Measurements from ENCODE around the gene CLK2. TPM values are rescaled to one million over a fixed set of nuclear protein-coding genes. Genes with fewer than 3 reads are reported as not detected.
A peak's percentile ranks its signal among the peaks of the same experiment; 100 is the strongest.

The CLK2 gene
- total and polyA plus RNA-seq, 2 of the 13 experiments (the other 11 are each of a cell fraction or from before 2014, with no cell fraction given): 20.1 to 73.5 TPM

DNA sequence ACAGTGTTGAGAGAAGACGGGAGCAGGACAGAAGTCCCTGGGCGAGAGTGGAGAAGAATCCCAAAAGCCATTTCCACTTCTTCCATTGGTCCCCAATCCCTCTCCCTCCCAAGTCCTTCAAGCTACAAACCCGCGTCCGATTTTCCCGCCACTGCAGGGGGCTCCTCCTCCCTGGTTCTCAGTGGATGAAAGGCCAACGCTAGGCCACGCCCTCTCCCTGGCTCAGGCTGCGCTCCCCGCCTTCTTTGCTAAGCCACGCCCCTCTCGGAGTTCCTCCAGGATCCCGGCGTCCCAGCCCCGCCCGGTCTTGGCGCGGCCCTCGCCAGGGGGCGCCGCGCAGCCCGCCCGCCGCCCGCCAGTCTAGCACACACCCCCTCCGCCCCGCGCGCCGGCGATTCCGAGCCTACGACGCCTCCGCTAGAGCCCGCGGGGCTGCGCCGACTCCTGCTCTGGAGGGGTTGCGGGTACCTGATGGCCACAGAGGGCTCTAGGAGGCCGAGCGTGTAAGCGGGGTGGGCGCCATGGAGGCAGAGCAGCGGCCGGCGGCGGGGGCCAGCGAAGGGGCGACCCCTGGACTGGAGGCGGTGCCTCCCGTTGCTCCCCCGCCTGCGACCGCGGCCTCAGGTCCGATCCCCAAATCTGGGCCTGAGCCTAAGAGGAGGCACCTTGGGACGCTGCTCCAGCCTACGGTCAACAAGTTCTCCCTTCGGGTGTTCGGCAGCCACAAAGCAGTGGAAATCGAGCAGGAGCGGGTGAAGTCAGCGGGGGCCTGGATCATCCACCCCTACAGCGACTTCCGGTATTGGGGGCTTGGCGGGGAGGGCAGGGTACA, 4.0 kb upstream of the CLK2 start, which contains the start of gene HCN3 (continued):
- TF ChIP-seq, protein P1, sequence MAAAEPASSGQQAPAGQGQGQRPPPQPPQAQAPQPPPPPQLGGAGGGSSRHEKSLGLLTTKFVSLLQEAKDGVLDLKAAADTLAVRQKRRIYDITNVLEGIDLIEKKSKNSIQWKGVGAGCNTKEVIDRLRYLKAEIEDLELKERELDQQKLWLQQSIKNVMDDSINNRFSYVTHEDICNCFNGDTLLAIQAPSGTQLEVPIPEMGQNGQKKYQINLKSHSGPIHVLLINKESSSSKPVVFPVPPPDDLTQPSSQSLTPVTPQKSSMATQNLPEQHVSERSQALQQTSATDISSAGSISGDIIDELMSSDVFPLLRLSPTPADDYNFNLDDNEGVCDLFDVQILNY (CRISPR knock-in tag; conservative IDR thresholded peaks at IDR 0.05): peak; percentile 93
- TF ChIP-seq FOXA3 (CRISPR knock-in tag; IDR thresholded peaks at IDR 0.05) (peak; percentile 25), ATAD3A (CRISPR knock-in tag; IDR thresholded peaks at IDR 0.05) (no peak), KMT2B (CRISPR knock-in tag; IDR thresholded peaks at IDR 0.05) (no peak; the same call in 1 of the 2 replicates), RBM39 (IDR thresholded peaks at IDR 0.05; ENCODE audit: low read depth, low read length, poor library complexity, severe bottlenecking) (no peak), ZNF841 (CRISPR knock-in tag; IDR thresholded peaks at IDR 0.05; ENCODE audit: borderline replicate concordance) (no peak), ERF (CRISPR knock-in tag; IDR thresholded peaks at IDR 0.05) (peak; percentile 50), ZNF350 (CRISPR knock-in tag; IDR thresholded peaks at IDR 0.05; ENCODE audit: borderline replicate concordance, low read depth) (peak; percentile 14; the same call in 1 of the 2 replicates), HNF4G (IDR thresholded peaks at IDR 0.05; ENCODE audit: borderline replicate concordance, low read depth, low read length) (no peak), HNF4G (CRISPR knock-in tag; IDR thresholded peaks at IDR 0.05; ENCODE audit: borderline replicate concordance, low read depth) (peak; percentile 48; the same call in 1 of the 2 replicates), ZNF296 (CRISPR knock-in tag; conservative IDR thresholded peaks at IDR 0.05) (0 out of 2 replicates have a peak, but pooled peaks have one; percentile 35), KAT8 (CRISPR knock-in tag; IDR thresholded peaks at IDR 0.05) (peak; percentile 55; the same call in 1 of the 2 replicates)
- TF ChIP-seq, protein P2, sequence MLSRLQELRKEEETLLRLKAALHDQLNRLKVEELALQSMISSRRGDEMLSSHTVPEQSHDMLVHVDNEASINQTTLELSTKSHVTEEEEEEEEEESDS (CRISPR knock-in tag; IDR thresholded peaks at IDR 0.05; ENCODE audit: borderline replicate concordance): peak; percentile 66; the same call in 1 of the 2 replicates
- TF ChIP-seq, protein P3, sequence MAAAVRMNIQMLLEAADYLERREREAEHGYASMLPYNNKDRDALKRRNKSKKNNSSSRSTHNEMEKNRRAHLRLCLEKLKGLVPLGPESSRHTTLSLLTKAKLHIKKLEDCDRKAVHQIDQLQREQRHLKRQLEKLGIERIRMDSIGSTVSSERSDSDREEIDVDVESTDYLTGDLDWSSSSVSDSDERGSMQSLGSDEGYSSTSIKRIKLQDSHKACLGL (CRISPR knock-in tag; IDR thresholded peaks at IDR 0.05): peak; percentile 54; the same call in 1 of the 2 replicates
- TF ChIP-seq, protein P4, sequence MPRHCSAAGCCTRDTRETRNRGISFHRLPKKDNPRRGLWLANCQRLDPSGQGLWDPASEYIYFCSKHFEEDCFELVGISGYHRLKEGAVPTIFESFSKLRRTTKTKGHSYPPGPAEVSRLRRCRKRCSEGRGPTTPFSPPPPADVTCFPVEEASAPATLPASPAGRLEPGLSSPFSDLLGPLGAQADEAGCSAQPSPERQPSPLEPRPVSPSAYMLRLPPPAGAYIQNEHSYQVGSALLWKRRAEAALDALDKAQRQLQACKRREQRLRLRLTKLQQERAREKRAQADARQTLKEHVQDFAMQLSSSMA (CRISPR knock-in tag; IDR thresholded peaks at IDR 0.05): 0 out of 2 replicates have a peak, but pooled peaks have one; percentile 52
- TF ChIP-seq, protein P5, sequence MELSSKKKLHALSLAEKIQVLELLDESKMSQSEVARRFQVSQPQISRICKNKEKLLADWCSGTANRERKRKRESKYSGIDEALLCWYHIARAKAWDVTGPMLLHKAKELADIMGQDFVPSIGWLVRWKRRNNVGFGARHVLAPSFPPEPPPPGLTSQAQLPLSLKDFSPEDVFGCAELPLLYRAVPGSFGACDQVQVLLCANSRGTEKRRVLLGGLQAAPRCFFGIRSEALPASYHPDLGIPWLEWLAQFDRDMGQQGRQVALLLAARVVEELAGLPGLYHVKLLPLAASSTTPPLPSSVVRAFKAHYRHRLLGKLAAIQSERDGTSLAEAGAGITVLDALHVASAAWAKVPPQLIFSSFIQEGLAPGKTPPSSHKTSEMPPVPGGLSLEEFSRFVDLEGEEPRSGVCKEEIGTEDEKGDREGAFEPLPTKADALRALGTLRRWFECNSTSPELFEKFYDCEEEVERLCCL (CRISPR knock-in tag; IDR thresholded peaks at IDR 0.05; ENCODE audit: borderline replicate concordance): 0 out of 2 replicates have a peak, but pooled peaks have one; percentile 65
- TF ChIP-seq, protein P6, sequence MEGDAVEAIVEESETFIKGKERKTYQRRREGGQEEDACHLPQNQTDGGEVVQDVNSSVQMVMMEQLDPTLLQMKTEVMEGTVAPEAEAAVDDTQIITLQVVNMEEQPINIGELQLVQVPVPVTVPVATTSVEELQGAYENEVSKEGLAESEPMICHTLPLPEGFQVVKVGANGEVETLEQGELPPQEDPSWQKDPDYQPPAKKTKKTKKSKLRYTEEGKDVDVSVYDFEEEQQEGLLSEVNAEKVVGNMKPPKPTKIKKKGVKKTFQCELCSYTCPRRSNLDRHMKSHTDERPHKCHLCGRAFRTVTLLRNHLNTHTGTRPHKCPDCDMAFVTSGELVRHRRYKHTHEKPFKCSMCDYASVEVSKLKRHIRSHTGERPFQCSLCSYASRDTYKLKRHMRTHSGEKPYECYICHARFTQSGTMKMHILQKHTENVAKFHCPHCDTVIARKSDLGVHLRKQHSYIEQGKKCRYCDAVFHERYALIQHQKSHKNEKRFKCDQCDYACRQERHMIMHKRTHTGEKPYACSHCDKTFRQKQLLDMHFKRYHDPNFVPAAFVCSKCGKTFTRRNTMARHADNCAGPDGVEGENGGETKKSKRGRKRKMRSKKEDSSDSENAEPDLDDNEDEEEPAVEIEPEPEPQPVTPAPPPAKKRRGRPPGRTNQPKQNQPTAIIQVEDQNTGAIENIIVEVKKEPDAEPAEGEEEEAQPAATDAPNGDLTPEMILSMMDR (CRISPR knock-in tag; IDR thresholded peaks at IDR 0.05): peak; percentile 82
- TF ChIP-seq, protein P7, sequence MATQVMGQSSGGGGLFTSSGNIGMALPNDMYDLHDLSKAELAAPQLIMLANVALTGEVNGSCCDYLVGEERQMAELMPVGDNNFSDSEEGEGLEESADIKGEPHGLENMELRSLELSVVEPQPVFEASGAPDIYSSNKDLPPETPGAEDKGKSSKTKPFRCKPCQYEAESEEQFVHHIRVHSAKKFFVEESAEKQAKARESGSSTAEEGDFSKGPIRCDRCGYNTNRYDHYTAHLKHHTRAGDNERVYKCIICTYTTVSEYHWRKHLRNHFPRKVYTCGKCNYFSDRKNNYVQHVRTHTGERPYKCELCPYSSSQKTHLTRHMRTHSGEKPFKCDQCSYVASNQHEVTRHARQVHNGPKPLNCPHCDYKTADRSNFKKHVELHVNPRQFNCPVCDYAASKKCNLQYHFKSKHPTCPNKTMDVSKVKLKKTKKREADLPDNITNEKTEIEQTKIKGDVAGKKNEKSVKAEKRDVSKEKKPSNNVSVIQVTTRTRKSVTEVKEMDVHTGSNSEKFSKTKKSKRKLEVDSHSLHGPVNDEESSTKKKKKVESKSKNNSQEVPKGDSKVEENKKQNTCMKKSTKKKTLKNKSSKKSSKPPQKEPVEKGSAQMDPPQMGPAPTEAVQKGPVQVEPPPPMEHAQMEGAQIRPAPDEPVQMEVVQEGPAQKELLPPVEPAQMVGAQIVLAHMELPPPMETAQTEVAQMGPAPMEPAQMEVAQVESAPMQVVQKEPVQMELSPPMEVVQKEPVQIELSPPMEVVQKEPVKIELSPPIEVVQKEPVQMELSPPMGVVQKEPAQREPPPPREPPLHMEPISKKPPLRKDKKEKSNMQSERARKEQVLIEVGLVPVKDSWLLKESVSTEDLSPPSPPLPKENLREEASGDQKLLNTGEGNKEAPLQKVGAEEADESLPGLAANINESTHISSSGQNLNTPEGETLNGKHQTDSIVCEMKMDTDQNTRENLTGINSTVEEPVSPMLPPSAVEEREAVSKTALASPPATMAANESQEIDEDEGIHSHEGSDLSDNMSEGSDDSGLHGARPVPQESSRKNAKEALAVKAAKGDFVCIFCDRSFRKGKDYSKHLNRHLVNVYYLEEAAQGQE (IDR thresholded peaks at IDR 0.05; ENCODE audit: borderline replicate concordance in 1 of 2, low read depth in 1 of 2, low read length in 2 of 2): peak in 1 of 2 experiments; percentile 25; a peak in 3 of 4 replicates

All from HepG2 (cell line).